ENCODE results near the gene CEP162. TPM values are rescaled to one million over a fixed set of nuclear protein-coding genes. Genes with fewer than 3 reads are reported as not detected.
"Not testable (repeated sequence)": the region's sequence is repeated elsewhere in the genome, so short reads cannot be mapped to it uniquely, and the experiment has no call there.

CEP162 gene
- total and polyA plus RNA-seq, 5 donors from 2014 or later, result 2.2 to 6.0 (median 2.8) TPM

DNA sequence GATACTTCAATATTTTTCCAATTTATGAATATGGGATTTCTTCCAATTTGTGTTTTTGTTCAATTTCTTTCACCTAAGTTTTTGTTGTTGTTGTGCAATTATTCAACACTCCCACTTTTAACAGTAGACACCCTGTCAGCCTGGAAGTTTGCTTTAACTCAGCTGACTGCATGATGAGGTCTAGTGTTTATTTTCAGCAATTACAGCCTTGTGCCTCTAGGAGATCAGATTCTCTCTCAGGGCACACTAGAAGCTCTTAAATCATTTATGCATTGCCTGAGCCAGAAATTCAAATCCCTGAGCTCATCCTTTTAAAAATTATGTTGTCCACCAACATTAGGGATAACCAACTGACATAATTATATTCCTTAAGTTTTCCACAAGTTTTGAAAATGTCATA, 108.2 kb downstream of the CEP162 start:
- H3K27ac ChIP-seq (ENCODE audit: insufficient read depth, low read length, poor library complexity, severe bottlenecking), result no peak overlapping the region
- no peaks in the 10 kb centered on the region for H3K27me3 Mint-ChIP-seq
- H3K27me3 ChIP-seq (ENCODE audit: control insufficient read depth, insufficient read depth, low read length), result no peaks in the 10 kb centered on the region
- peaks cover 27% of the 10 kb centered on the region for H3K36me3 Mint-ChIP-seq
- H3K36me3 ChIP-seq (ENCODE audit: control insufficient read depth, insufficient read depth, low read length), result no peaks in the 10 kb centered on the region
- H3K9me3 Mint-ChIP-seq, result peaks cover 0 to 10% (median 3%) of the 10 kb centered on the region in 7 donors
- H3K9me3 ChIP-seq (ENCODE audit: control insufficient read depth in 2 of 2, low read length in 2 of 2), result no peaks in the 10 kb centered on the region
- ATAC-seq (ENCODE audit: low read depth in 2 of 2) (no peak), DNase-seq (no peak)
- H3K27ac Mint-ChIP-seq, result no peak overlapping the region
- no peaks in the 10 kb centered on the region for H3K4me1 Mint-ChIP-seq
- H3K4me1 ChIP-seq (ENCODE audit: control insufficient read depth, insufficient read depth, low read length, poor library complexity, severe bottlenecking), result no peaks in the 10 kb centered on the region
- no peak overlapping the region for H3K4me3 Mint-ChIP-seq
- no peak overlapping the region for H3K4me3 ChIP-seq (ENCODE audit: low read depth, low read length)

DNA sequence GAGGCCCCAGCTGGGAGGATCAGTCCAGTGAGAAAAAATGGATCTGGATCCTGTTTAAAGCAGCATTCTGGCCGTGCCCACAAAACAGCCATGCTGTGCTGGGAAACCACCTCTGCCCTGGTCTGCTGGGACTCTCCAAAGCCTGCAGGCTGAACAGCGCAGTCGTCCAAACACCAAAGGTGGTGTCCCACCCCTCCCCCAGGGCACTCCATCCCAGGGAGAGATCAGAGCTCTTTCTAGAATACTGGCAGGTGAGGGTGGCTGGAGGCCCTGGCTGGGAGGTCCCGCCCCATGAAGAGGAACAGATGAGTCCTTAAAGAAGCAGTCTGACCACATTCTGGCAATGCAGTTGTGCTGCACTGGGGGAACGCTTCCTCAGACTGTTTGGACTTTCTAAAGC, 109.3 kb downstream of the CEP162 start:
- Histone ChIP-seq H3K9me3 (ENCODE audit: control insufficient read depth in 2 of 2, low read length in 2 of 2) (no peaks in the 10 kb centered on the region), H3K4me3 (ENCODE audit: low read depth, low read length) (no peak overlapping the region), H3K36me3 (ENCODE audit: control insufficient read depth, insufficient read depth, low read length) (no peaks in the 10 kb centered on the region), H3K27me3 (ENCODE audit: control insufficient read depth, insufficient read depth, low read length) (no peaks in the 10 kb centered on the region), H3K4me1 (ENCODE audit: control insufficient read depth, insufficient read depth, low read length, poor library complexity, severe bottlenecking) (no peaks in the 10 kb centered on the region), H3K27ac (ENCODE audit: insufficient read depth, low read length, poor library complexity, severe bottlenecking) (no peak overlapping the region)
- Mint-ChIP-seq H3K36me3 (peaks cover 17% of the 10 kb centered on the region), H3K4me3 (no peak overlapping the region), H3K9me3 (peaks cover 0 to 7% (median 3%) of the 10 kb centered on the region in 7 donors), H3K27me3 (no peaks in the 10 kb centered on the region), H3K4me1 (no peaks in the 10 kb centered on the region), H3K27ac (no peak overlapping the region)
- ATAC-seq (ENCODE audit: low read depth in 2 of 2) (no peak), DNase-seq (no peak)

DNA sequence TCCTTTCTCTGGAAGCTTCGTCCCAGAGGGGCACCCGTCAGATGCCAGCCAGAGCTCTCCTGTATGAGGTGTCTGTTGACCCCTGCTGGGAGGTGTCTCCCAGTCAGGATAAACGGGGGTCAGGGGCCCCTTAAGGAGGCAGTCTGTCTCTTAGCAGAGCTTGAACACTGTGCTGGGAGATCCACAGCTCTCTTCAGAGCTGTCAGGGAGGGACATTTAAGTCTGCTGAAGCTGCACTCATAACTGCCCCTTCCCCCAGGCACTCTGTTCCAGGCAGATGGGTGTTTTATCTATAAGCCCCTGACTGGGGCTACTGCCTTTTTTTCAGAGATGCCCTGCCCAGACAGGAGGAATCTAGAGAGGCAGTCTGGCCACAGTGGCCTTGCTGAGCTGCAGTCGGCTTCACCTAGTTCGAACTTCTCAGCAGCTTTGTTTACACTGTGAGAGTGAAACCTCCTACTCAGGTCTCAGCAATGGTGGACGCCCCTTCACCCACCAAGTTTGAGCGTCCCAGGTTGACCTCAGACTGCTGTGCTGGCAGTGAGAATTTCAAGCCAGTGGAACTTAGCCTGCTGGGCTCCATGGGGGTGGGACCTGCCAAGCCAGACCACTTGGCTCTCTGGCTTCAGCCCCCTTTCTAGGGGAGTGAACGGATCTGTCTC, 112.4 kb downstream of the CEP162 start:
- H3K36me3 ChIP-seq (ENCODE audit: control insufficient read depth, insufficient read depth, low read length); H3K27me3 ChIP-seq (ENCODE audit: control insufficient read depth, insufficient read depth, low read length); H3K36me3 Mint-ChIP-seq; H3K4me1 ChIP-seq (ENCODE audit: control insufficient read depth, insufficient read depth, low read length, poor library complexity, severe bottlenecking); H3K9me3 ChIP-seq (ENCODE audit: control insufficient read depth in 2 of 2, low read length in 2 of 2); DNase-seq; H3K27me3 Mint-ChIP-seq; H3K4me1 Mint-ChIP-seq; ATAC-seq (ENCODE audit: low read depth in 2 of 2); H3K27ac Mint-ChIP-seq; H3K27ac ChIP-seq (ENCODE audit: insufficient read depth, low read length, poor library complexity, severe bottlenecking); H3K9me3 Mint-ChIP-seq; H3K4me3 Mint-ChIP-seq; H3K4me3 ChIP-seq (ENCODE audit: low read depth, low read length): not testable (repeated sequence)

GRCh38 chr6:84111351-84111750, 116.1 kb downstream of the CEP162 start:
- H3K9me3 Mint-ChIP-seq, H3K36me3 Mint-ChIP-seq: not testable (repeated sequence)

GRCh38 chr6:84107495-84107894, 119.9 kb downstream of the CEP162 start:
- no peak overlapping the region for H3K4me3 Mint-ChIP-seq
- H3K9me3 ChIP-seq (ENCODE audit: control insufficient read depth in 2 of 2, low read length in 2 of 2), result no peaks in the 10 kb centered on the region

More at GRCh38 chr6:84111351-84111750, 116.1 kb downstream of the CEP162 start:
- not testable (repeated sequence) for H3K27ac ChIP-seq (ENCODE audit: insufficient read depth, low read length, poor library complexity, severe bottlenecking); H3K4me1 Mint-ChIP-seq; H3K27ac Mint-ChIP-seq; H3K4me3 Mint-ChIP-seq; H3K4me1 ChIP-seq (ENCODE audit: control insufficient read depth, insufficient read depth, low read length, poor library complexity, severe bottlenecking); H3K36me3 ChIP-seq (ENCODE audit: control insufficient read depth, insufficient read depth, low read length); H3K4me3 ChIP-seq (ENCODE audit: low read depth, low read length); DNase-seq; H3K27me3 ChIP-seq (ENCODE audit: control insufficient read depth, insufficient read depth, low read length); H3K27me3 Mint-ChIP-seq; H3K9me3 ChIP-seq (ENCODE audit: control insufficient read depth in 2 of 2, low read length in 2 of 2); ATAC-seq (ENCODE audit: low read depth in 2 of 2)

GRCh38 chr6:84105215-84105924, 122.1 kb downstream of the CEP162 start:
- not testable (repeated sequence) for H3K9me3 ChIP-seq (ENCODE audit: control insufficient read depth in 2 of 2, low read length in 2 of 2); H3K36me3 Mint-ChIP-seq; H3K9me3 Mint-ChIP-seq; ATAC-seq (ENCODE audit: low read depth in 2 of 2); H3K36me3 ChIP-seq (ENCODE audit: control insufficient read depth, insufficient read depth, low read length); DNase-seq; H3K4me3 ChIP-seq (ENCODE audit: low read depth, low read length); H3K27ac ChIP-seq (ENCODE audit: insufficient read depth, low read length, poor library complexity, severe bottlenecking); H3K27ac Mint-ChIP-seq; H3K27me3 ChIP-seq (ENCODE audit: control insufficient read depth, insufficient read depth, low read length); H3K4me3 Mint-ChIP-seq; H3K4me1 ChIP-seq (ENCODE audit: control insufficient read depth, insufficient read depth, low read length, poor library complexity, severe bottlenecking); H3K27me3 Mint-ChIP-seq; H3K4me1 Mint-ChIP-seq

More at GRCh38 chr6:84107495-84107894, 119.9 kb downstream of the CEP162 start:
- Mint-ChIP-seq H3K36me3 (no peaks in the 10 kb centered on the region), H3K27me3 (peaks cover 5% of the 10 kb centered on the region), H3K9me3 (peaks cover 0 to 7% (median 3%) of the 10 kb centered on the region in 7 donors), H3K27ac (no peak overlapping the region), H3K4me1 (no peaks in the 10 kb centered on the region)
- H3K27ac ChIP-seq (ENCODE audit: insufficient read depth, low read length, poor library complexity, severe bottlenecking), result no peak overlapping the region
- DNase-seq (no peak), ATAC-seq (ENCODE audit: low read depth in 2 of 2) (no peak)
- no peak overlapping the region for H3K4me3 ChIP-seq (ENCODE audit: low read depth, low read length)
- H3K36me3 ChIP-seq (ENCODE audit: control insufficient read depth, insufficient read depth, low read length), result no peaks in the 10 kb centered on the region
- H3K4me1 ChIP-seq (ENCODE audit: control insufficient read depth, insufficient read depth, low read length, poor library complexity, severe bottlenecking), result no peaks in the 10 kb centered on the region
- no peaks in the 10 kb centered on the region for H3K27me3 ChIP-seq (ENCODE audit: control insufficient read depth, insufficient read depth, low read length)

- H3K36me3 ChIP-seq (ENCODE audit: control insufficient read depth, insufficient read depth, low read length), result no peaks in the 10 kb centered on the region
- no peaks in the 10 kb centered on the region for H3K4me1 ChIP-seq (ENCODE audit: control insufficient read depth, insufficient read depth, low read length, poor library complexity, severe bottlenecking)
- H3K27ac ChIP-seq (ENCODE audit: insufficient read depth, low read length, poor library complexity, severe bottlenecking), result no peak overlapping the region
- no peaks in the 10 kb centered on the region for H3K4me1 Mint-ChIP-seq
- no peaks in the 10 kb centered on the region for H3K27me3 Mint-ChIP-seq
- H3K4me3 Mint-ChIP-seq, result no peak overlapping the region
- ATAC-seq (ENCODE audit: low read depth in 2 of 2) (no peak), DNase-seq (no peak)
- H3K27ac Mint-ChIP-seq, result no peak overlapping the region
- H3K9me3 ChIP-seq (ENCODE audit: control insufficient read depth in 2 of 2, low read length in 2 of 2), result no peaks in the 10 kb centered on the region
- peaks cover 2% of the 10 kb centered on the region for H3K27me3 ChIP-seq (ENCODE audit: control insufficient read depth, insufficient read depth, low read length)
- no peak overlapping the region for H3K4me3 ChIP-seq (ENCODE audit: low read depth, low read length)
- H3K9me3 Mint-ChIP-seq, result peaks cover 0 to 9% (median 0%) of the 10 kb centered on the region in 7 donors
- no peaks in the 10 kb centered on the region for H3K36me3 Mint-ChIP-seq
These were observed 124.4 kb downstream of the CEP162 start for GRCh38 chr6:84103029-84103428.

GRCh38 chr6:84095156-84095555, 132.3 kb downstream of the CEP162 start:
- Mint-ChIP-seq H3K27ac (no peak overlapping the region), H3K4me3 (no peak overlapping the region), H3K4me1 (no peaks in the 10 kb centered on the region), H3K36me3 (no peaks in the 10 kb centered on the region), H3K9me3 (peaks cover 0 to 1% (median 0%) of the 10 kb centered on the region in 7 donors), H3K27me3 (no peaks in the 10 kb centered on the region)
- Histone ChIP-seq H3K27ac (ENCODE audit: insufficient read depth, low read length, poor library complexity, severe bottlenecking) (no peak overlapping the region), H3K4me1 (ENCODE audit: control insufficient read depth, insufficient read depth, low read length, poor library complexity, severe bottlenecking) (no peaks in the 10 kb centered on the region), H3K27me3 (ENCODE audit: control insufficient read depth, insufficient read depth, low read length) (peaks cover 1% of the 10 kb centered on the region), H3K36me3 (ENCODE audit: control insufficient read depth, insufficient read depth, low read length) (no peaks in the 10 kb centered on the region), H3K9me3 (ENCODE audit: control insufficient read depth in 2 of 2, low read length in 2 of 2) (no peaks in the 10 kb centered on the region), H3K4me3 (ENCODE audit: low read depth, low read length) (no peak overlapping the region)
- ATAC-seq (ENCODE audit: low read depth in 2 of 2), result no peak
- no peak for DNase-seq

Data from CD4-positive, CD25-positive, alpha-beta regulatory T cell (primary cell).